Lower lobe of right lung (tissue), 2 donors: ENCODE data around the gene CTPS1. TPM values are rescaled to one million over a fixed set of nuclear protein-coding genes. Genes with fewer than 3 reads are reported as not detected.

ENCODE experiments used
- ATAC-seq, 2 donors: fragments of 200-7000 bp; cut with Tn5 transposase; one replicate each; pipeline ENCODE4 v1.9.1; 2020 to 2022; ENCODE audit warnings: mild to moderate bottlenecking in 2 of 2, moderate library complexity in 2 of 2
- DNase-seq: peaks from one replicate; pipeline ENCODE4 v3.0.0-alpha.2; 2020
- H3K27ac ChIP-seq: fragments of 200-600 bp; one replicate; pipeline ENCODE4 v1.8.0; 2022
- H3K27me3 ChIP-seq: fragments of 200-600 bp; one replicate; pipeline ENCODE4 v1.8.0; 2022; ENCODE audit warnings: low read depth
- H3K36me3 ChIP-seq: fragments of 200-600 bp; one replicate; pipeline ENCODE4 v1.8.0; 2022; ENCODE audit warnings: mild to moderate bottlenecking
- H3K4me1 ChIP-seq: fragments of 200-600 bp; one replicate; pipeline ENCODE4 v1.8.0; 2022
- H3K4me3 ChIP-seq: fragments of 200-600 bp; one replicate; pipeline ENCODE4 v1.8.0; 2022; ENCODE audit warnings: mild to moderate bottlenecking
- H3K9me3 ChIP-seq: fragments of 200-600 bp; one replicate; pipeline ENCODE4 v1.8.0; 2022
- CTCF ChIP-seq: fragments of 200-600 bp; IDR thresholded peaks from one replicate; pipeline ENCODE4 v1.8.0; 2022; ENCODE audit warnings: antibody characterized with exemption, mild to moderate bottlenecking
- intact Hi-C: fragments of 100-400 bp; cut with DNase I; formaldehyde crosslinking; loops from one replicate; pipeline ENCODE4 v1.11.0; 2022
- total RNA-seq: library from RNA; stranded (reverse); fragmentation: NEBNext Ultra II Directional; extraction: Animal tissue kit (Norgen Biotek cat#: 25700); gene quantifications from one replicate; pipeline ENCODE4 v1.2.1, GENCODE V29; 2021
- donor health status: DM: no; HTN: yes; CAD: no; lungs with severe emphysema.

CTPS1 gene
- total RNA-seq, 1 donor from 2014 or later: 16.2 TPM

- Histone ChIP-seq H3K27me3 (no peaks in the 10 kb centered on the region), H3K36me3 (no peaks in the 10 kb centered on the region), H3K4me3 (no peak overlapping the region), H3K4me1 (peaks cover 17% of the 10 kb centered on the region), H3K9me3 (no peaks in the 10 kb centered on the region), H3K27ac (no peak overlapping the region)
- TF ChIP-seq CTCF: no peak
- intact Hi-C loops: no loop called here
- DNase-seq (no peak), ATAC-seq (no peak)
These were observed 2.4 kb upstream of the CTPS1 start for GRCh38 chr1:40976952-40977690.

GRCh38 chr1:40977716-40978115 lies 1.8 kb upstream of the CTPS1 start:
- Histone ChIP-seq H3K4me1 (peaks cover 17% of the 10 kb centered on the region), H3K4me3 (no peak overlapping the region), H3K27ac (no peak overlapping the region), H3K36me3 (no peaks in the 10 kb centered on the region), H3K27me3 (no peaks in the 10 kb centered on the region), H3K9me3 (no peaks in the 10 kb centered on the region)
- no peak for ATAC-seq
- no peak for TF ChIP-seq CTCF
- no peak for DNase-seq
- intact Hi-C loops: no loop called here

GRCh38 chr1:40978886-40979240 lies 633 bp upstream of the CTPS1 start:
- no peak for ATAC-seq
- no peak for DNase-seq
- no peaks in the 10 kb centered on the region for H3K36me3 ChIP-seq
- no peak for TF ChIP-seq CTCF
- peaks cover 17% of the 10 kb centered on the region for H3K4me1 ChIP-seq
- peak overlapping the region; percentile 87 for H3K27ac ChIP-seq
- H3K27me3 ChIP-seq: no peaks in the 10 kb centered on the region
- intact Hi-C loops: no loop called here
- H3K4me3 ChIP-seq: peak overlapping the region; percentile 76
- H3K9me3 ChIP-seq: no peaks in the 10 kb centered on the region

- Histone ChIP-seq H3K4me3 (peak overlapping the region; percentile 76), H3K36me3 (peaks cover 4% of the 10 kb centered on the region), H3K27me3 (no peaks in the 10 kb centered on the region), H3K27ac (peak overlapping the region; percentile 87), H3K4me1 (peaks cover 21% of the 10 kb centered on the region), H3K9me3 (no peaks in the 10 kb centered on the region)
- DNase-seq (no peak), ATAC-seq (peak; percentile 33 to 37)
- intact Hi-C loops: no loop called here
- TF ChIP-seq CTCF: no peak
These were observed 564 bp downstream of the CTPS1 start for GRCh38 chr1:40980068-40980452.

- DNase-seq (no peak), ATAC-seq (no peak)
- H3K36me3 ChIP-seq: peaks cover 8% of the 10 kb centered on the region
- H3K27me3 ChIP-seq: no peaks in the 10 kb centered on the region
- H3K9me3 ChIP-seq: no peaks in the 10 kb centered on the region
- peaks cover 26% of the 10 kb centered on the region for H3K4me1 ChIP-seq
- H3K27ac ChIP-seq: peak overlapping the region; percentile 87
- no peak for TF ChIP-seq CTCF
- H3K4me3 ChIP-seq: peak overlapping the region; percentile 76
- intact Hi-C loops: no loop called here
These were observed 1.1 kb downstream of the CTPS1 start for GRCh38 chr1:40980453-40981121.
